GM18909 (cell line): Measurements from ENCODE around the gene REEP3.
A peak's percentile ranks its signal among the peaks of the same experiment; 100 is the strongest.

Source experiments
- ATAC-seq: cut with Tn5 transposase; IDR thresholded peaks from one replicate; pipeline ENCODE4 v1.9.1; 2021; ENCODE audit warnings: mild to moderate bottlenecking; ENCODE audit not compliant: unreplicated experiment, poor library complexity

The REEP3 gene

DNA sequence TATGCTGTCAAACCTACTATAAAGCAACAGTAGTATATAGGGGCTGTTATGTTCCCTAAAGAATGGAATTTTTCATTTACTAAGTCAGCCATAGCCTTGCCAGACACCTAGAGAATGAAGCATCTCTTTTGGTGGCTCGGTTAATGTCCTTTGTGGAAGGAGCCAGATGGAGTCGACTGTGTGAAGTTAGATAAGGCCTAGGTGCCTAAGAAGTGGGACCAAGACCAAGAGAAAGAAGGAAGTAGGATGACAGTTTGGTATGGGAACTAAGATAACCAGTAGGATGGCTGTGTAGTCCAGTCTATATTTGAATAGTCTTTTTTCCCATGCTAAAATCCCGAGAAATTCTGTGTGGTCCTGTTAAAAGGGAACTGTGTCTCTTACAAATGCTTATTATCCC lies 62.2 kb downstream of the REEP3 start:
- ATAC-seq, result no peak

- no peak for ATAC-seq
Observed at GRCh38 chr10:63583909-63584724, 62.9 kb downstream of the REEP3 start.

GRCh38 chr10:63584725-63585035 lies 63.5 kb downstream of the REEP3 start:
- no peak for ATAC-seq

- no peak for ATAC-seq
Observed at GRCh38 chr10:63585041-63585440, 63.8 kb downstream of the REEP3 start.

- ATAC-seq, result no peak
Observed at GRCh38 chr10:63586043-63586442, 64.8 kb downstream of the REEP3 start.

DNA sequence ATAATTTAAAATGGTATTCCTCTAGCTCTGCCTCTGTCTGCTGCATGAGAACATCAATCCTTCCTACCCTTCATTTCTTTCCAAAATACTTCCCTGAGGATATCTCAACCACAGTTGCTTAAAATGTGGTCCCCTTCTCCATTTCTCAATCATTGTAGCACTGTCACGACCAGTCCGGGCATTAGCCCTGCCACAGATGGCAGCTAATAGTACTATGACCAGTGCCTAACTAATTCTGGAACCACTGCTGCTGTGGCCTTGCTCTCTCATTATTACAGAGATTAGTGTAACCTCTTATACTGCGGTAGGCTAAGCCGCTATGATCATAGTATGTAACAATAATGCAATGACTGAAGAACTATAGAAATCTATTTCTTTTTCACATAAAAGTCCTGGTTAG lies 66.0 kb downstream of the REEP3 start:
- ATAC-seq, result no peak

- no peak for ATAC-seq
Observed at GRCh38 chr10:63588436-63589167, 67.4 kb downstream of the REEP3 start.

GRCh38 chr10:63591600-63592379 lies 70.6 kb downstream of the REEP3 start:
- ATAC-seq, result no peak

- no peak for ATAC-seq
Observed at GRCh38 chr10:63593576-63593975, 72.4 kb downstream of the REEP3 start.

GRCh38 chr10:63595072-63595471 lies 73.9 kb downstream of the REEP3 start:
- no peak for ATAC-seq

GRCh38 chr10:63596924-63597323 lies 75.7 kb downstream of the REEP3 start:
- no peak for ATAC-seq

GRCh38 chr10:63600540-63600939 lies 79.3 kb downstream of the REEP3 start:
- ATAC-seq, result no peak

DNA sequence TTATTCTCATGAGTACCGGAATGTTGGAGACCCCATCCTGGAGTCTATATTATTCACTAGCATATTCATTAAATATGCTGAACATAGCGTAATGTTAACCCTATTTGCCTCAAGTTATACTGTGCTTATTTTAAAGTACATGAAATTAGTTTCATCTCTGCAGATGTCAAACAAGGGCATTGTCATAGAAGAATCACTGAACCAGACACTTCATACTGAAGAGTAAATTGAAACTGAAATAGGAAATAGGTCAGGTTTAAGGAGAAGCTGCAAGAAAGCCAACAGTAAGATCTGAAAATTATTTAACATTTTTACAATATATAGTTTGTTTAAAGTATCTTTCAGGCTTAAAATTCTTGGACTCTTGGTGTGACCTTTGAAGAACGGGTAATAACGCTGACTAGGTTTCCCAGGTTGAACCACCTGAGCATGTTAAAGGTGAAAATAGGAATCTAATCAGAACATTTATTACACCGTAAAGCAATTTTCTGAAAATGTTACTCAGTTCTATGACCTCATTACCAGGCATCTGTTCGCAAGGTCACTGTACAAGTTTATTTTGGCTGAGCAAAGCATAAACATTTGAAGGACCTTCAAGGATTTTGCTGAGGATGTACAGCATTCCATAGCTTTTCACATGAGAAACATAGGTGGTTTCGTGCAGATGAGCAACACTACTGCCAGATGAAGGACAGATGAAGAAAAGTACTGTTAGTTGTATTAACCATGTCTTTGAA lies 82.7 kb downstream of the REEP3 start:
- peak; percentile 75 for ATAC-seq

DNA sequence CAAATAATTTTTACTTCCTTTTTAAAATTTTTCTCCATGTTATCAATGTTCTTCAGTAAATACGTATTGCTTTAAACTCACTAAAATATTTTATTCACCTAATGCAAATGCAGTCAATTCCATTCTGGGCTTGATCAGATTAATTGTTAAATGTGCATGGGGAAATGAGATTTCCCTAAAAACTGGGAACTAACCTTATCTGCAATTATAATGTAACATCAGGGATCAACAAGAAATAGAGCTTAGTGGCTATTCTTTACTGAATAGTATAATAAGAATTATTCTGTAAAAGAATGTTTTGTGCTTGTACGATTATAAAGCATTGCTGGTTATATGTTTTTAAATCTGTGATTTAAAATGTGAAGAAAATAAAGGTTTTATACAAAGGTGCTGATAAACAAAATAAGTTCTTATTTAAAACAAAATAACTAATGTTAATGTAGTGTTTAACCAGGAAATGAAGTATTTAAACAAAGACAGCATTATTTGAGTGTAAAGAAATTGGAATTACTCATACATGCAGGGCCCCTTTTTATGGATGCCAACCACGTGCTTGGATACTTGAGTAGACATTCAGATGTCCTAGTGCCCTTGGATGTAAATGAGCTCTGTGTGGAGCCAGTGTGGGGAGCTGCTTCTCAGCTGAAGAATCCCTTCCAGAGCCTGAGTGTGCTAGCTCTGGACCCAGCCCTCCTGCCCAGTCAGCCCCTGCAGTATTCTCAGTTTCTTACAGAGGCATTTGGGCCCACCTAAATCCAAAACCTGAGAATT lies 84.2 kb downstream of the REEP3 start:
- no peak for ATAC-seq

GRCh38 chr10:63608511-63608910 lies 87.3 kb downstream of the REEP3 start:
- no peak for ATAC-seq

DNA sequence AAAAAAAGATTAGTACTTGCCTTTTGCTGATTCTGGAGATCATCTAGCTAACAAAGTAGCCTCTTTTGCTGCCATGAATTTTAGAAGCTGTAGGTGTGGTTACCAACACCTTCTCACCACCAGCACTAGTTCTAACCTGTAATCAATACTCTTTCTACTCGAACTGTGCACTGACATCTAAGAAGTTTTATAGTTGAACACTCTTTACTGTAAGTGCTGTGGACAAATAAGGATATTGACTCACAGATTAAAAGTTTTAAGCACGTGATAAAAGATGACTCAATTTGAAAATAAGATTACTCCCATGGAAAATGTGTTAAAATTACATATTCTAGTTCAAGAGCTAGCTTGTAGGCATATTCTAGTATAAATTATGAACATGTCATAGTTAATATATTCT lies 89.9 kb downstream of the REEP3 start:
- no peak for ATAC-seq

DNA sequence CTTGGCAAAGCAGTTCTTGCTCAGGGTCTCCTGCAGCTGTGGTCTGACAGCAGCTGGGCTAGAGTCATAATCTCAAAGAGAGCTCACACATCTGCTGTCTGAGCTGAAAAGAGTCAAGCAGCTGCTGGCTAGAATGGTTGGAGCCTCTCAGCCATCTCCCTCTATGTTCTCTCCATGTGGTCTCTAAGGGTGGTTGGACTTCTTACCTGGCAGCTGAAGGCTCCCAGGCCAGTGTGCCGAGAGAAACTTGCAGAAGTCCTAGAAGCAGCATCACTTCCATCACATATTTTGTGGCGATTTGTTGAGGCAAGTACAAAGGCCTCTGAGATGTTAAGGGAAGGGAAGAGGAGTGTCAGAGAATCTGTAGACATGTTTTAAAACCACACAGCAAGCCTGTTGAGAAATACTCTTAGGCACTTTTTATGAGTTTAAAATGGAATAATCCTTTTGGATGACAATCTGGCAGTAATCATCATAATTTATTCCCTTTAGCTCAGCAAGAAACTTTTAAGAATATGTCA lies 93.2 kb downstream of the REEP3 start:
- ATAC-seq, result no peak

DNA sequence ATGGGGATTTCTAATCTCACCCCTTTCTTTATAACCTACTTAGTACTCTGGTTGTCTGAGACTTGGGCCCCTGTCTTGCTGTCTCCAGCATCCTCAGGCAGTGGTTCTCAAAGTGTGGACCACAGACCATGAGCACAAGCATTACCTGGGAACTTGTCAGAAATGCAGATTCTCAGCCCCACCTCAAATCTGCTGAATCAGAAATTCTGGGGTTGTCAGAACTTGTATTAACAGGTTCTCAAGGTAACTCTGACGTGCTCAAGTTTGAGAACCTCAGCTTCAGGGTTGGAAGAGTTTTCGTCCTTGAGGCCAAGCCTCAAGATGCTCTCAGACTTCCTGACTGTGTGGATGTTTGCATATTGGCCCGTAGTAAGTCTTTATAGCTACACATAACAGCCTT lies 97.4 kb downstream of the REEP3 start:
- ATAC-seq, result no peak

GRCh38 chr10:63619426-63619825 lies 98.2 kb downstream of the REEP3 start:
- no peak for ATAC-seq

DNA sequence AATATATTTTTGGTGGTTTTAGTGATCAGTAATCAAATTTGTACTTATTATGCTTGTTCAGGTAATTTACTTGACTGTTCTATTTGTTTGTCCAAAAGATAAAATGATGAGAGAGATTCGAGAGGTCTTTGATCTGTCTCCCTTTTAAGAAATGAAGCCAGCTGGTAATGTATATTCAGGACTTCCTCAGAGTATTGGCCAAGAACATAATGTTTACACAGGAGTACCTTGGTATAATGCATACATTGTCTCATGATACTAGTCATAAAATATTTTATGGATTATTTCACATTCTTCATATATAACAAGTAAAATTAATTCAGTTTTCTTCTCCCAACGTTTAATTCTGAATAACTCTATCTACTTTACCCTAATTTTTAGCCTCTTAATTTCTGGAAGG lies 100.9 kb downstream of the REEP3 start:
- ATAC-seq, result no peak
